ENCODE measurements around the gene CDH11. TPM values are rescaled to one million over a fixed set of nuclear protein-coding genes. Genes with fewer than 3 reads are reported as not detected.

The CDH11 gene
- total and polyA plus RNA-seq, 7 donors = 1.2 to 146 (median 19.3) TPM

- Histone ChIP-seq H3K4me3 (no peak overlapping the region), H3K27me3 (no peaks in the 10 kb centered on the region), H3K36me3 (no peaks in the 10 kb centered on the region), H3K4me1 (peaks cover 0 to 29% (median 9%) of the 10 kb centered on the region in 4 donors), H3K27ac (peak overlapping the region in 1 of 4 donors; percentile 93), H3K9me3 (no peaks in the 10 kb centered on the region)
- intact Hi-C loops (cut with DNase I) = no loop called here
- DNase-seq = no peak
- WGBS, 2 donors = 24 to 58% methylated on average over 2 of the region's 2 CpGs
- TF ChIP-seq CTCF (IDR thresholded peaks at IDR 0.05) = no peak
- no peak for TF ChIP-seq EP300 (IDR thresholded peaks at IDR 0.05)
- no peak for TF ChIP-seq POLR2AphosphoS5 (IDR thresholded peaks at IDR 0.05)
- TF ChIP-seq POLR2A (IDR thresholded peaks at IDR 0.05) = no peak
Measured at GRCh38 chr16:65124596-65124995, 2.7 kb upstream of the CDH11 start.

GRCh38 chr16:65124212-65124548 is 2.3 kb upstream of the CDH11 start:
- DNase-seq = no peak
- H3K27ac ChIP-seq = peak overlapping the region; percentile 83 to 93 (median 90)
- no peaks in the 10 kb centered on the region for H3K36me3 ChIP-seq
- WGBS, 2 donors = 53 to 56% methylated on average over 7 of the region's 7 CpGs
- peak overlapping the region in 3 of 4 donors; percentile 67 to 80 (median 71) for H3K4me3 ChIP-seq
- TF ChIP-seq EP300 (IDR thresholded peaks at IDR 0.05) (no peak), POLR2AphosphoS5 (IDR thresholded peaks at IDR 0.05) (no peak), CTCF (IDR thresholded peaks at IDR 0.05) (no peak), POLR2A (IDR thresholded peaks at IDR 0.05) (no peak)
- H3K4me1 ChIP-seq = peaks cover 0 to 33% (median 11%) of the 10 kb centered on the region in 4 donors
- intact Hi-C loops (cut with DNase I) = no loop called here
- H3K9me3 ChIP-seq = no peaks in the 10 kb centered on the region
- H3K27me3 ChIP-seq = no peaks in the 10 kb centered on the region

- H3K36me3 ChIP-seq = no peaks in the 10 kb centered on the region
- intact Hi-C loops (cut with DNase I) = loop anchor here (2.0 kb wide), 1 partner anchor 1147 kb away; no protein-coding TSS in a partner anchor
- peak overlapping the region; percentile 83 to 93 (median 90) for H3K27ac ChIP-seq
- H3K4me3 ChIP-seq = peak overlapping the region; percentile 49 to 80 (median 69)
- no peaks in the 10 kb centered on the region for H3K9me3 ChIP-seq
- H3K4me1 ChIP-seq = peaks cover 0 to 39% (median 16%) of the 10 kb centered on the region in 4 donors
- DNase-seq = peak; percentile 66
- 5 to 16% methylated on average over 51 of the region's 51 CpGs for WGBS, 2 donors
- no peak for TF ChIP-seq CTCF (IDR thresholded peaks at IDR 0.05)
- TF ChIP-seq POLR2A (IDR thresholded peaks at IDR 0.05) = no peak
- peak in 1 of 4 donors; percentile 10 for TF ChIP-seq POLR2AphosphoS5 (IDR thresholded peaks at IDR 0.05)
- H3K27me3 ChIP-seq = no peaks in the 10 kb centered on the region
Measured at GRCh38 chr16:65123396-65124211, 1.7 kb upstream of the CDH11 start.

GRCh38 chr16:65122724-65123395 is 997 bp upstream of the CDH11 start:
- Histone ChIP-seq H3K27ac (peak overlapping the region; percentile 83 to 93 (median 90)), H3K4me3 (peak overlapping the region; percentile 49 to 80 (median 69)), H3K9me3 (no peaks in the 10 kb centered on the region), H3K4me1 (peaks cover 0 to 46% (median 16%) of the 10 kb centered on the region in 4 donors), H3K36me3 (no peaks in the 10 kb centered on the region), H3K27me3 (no peaks in the 10 kb centered on the region)
- TF ChIP-seq EP300 (IDR thresholded peaks at IDR 0.05) (no peak), CTCF (IDR thresholded peaks at IDR 0.05) (no peak), POLR2AphosphoS5 (IDR thresholded peaks at IDR 0.05) (peak; percentile 61 to 89 (median 72)), POLR2A (IDR thresholded peaks at IDR 0.05) (peak in 1 of 2 donors; percentile 48)
- WGBS, 2 donors = 2 to 4% methylated on average over 48 of the region's 48 CpGs
- DNase-seq = peak; percentile 87
- intact Hi-C loops (cut with DNase I) = loop anchor here (2.0 kb wide), 1 partner anchor 1148 kb away; no protein-coding TSS in a partner anchor

Data from sigmoid colon (tissue), 7 donors.